Measurements from ENCODE around the gene BRPF1. TPM values are rescaled to one million over a fixed set of nuclear protein-coding genes. Genes with fewer than 3 reads are reported as not detected.

BRPF1 gene
- total RNA-seq, 1 experiment from 2014 or later, result 23.6 TPM

DNA sequence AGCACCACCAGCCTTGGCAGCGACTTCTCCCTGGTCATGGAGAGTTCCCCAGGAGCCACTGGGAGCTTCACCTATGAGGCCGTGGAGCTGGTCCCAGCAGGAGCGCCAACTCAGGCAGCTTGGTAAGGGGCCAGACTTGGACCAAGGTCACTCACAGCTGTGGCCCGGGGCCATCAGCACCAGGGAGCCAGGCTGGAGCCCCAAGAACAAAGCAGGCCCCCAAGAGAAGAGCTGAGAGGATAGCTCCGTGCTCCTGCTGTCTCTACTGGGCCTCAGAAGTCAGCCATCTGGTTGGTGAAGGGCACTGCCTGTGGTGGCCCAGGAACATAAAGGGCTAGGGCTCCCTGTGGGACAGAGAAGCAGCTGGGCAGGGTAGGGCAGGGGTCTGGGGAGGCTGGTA is 42.6 kb upstream of the BRPF1 start:
- DNase-seq (ENCODE audit: low read depth, low spot score), result no peak
- peaks cover 10 to 16% of the 10 kb centered on the region in 2 experiments; a peak in 2 of 4 replicates for H3K36me3 ChIP-seq (ENCODE audit: control insufficient read depth in 1 of 2, insufficient read depth in 2 of 2, low read length in 2 of 2)
- no peak overlapping the region for H3K9ac ChIP-seq (ENCODE audit: low read length)
- H3K9me2 ChIP-seq (ENCODE audit: insufficient read depth), result no peaks in the 10 kb centered on the region
- no peaks in the 10 kb centered on the region for H3K79me2 ChIP-seq (ENCODE audit: insufficient read depth, low read length)
- RAD21 ChIA-PET (ENCODE audit: low non-redundant PET in 1 of 2, low total read pairs in 2 of 2, uncharacterized antibody in 2 of 2, unreplicated experiment in 2 of 2), result no interaction called here
- H3K9me3 ChIP-seq (ENCODE audit: control insufficient read depth in 1 of 2, insufficient read depth in 1 of 2, low read depth in 1 of 2, low read length in 2 of 2), result no peaks in the 10 kb centered on the region
- TF ChIP-seq, protein P1, sequence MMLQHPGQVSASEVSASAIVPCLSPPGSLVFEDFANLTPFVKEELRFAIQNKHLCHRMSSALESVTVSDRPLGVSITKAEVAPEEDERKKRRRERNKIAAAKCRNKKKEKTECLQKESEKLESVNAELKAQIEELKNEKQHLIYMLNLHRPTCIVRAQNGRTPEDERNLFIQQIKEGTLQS (IDR thresholded peaks at IDR 0.05), result no peak
- TF ChIP-seq EGR1 (IDR thresholded peaks at IDR 0.05; ENCODE audit: low read depth) (no peak), ZNF274 (IDR thresholded peaks at IDR 0.05; ENCODE audit: low read depth, low read length) (no peak), SIN3A (IDR thresholded peaks at IDR 0.05; ENCODE audit: low read depth) (no peak), ZFX (IDR thresholded peaks at IDR 0.05) (no peak), POLR2A (IDR thresholded peaks at IDR 0.05; ENCODE audit: borderline replicate concordance, extremely low read depth, insufficient read depth, insufficient read length) (no peak), POLR2AphosphoS5 (IDR thresholded peaks at IDR 0.05; ENCODE audit: low read depth, low read length) (no peak), RAD21 (IDR thresholded peaks at IDR 0.05; ENCODE audit: low read depth) (no peak), CBX3 (IDR thresholded peaks at IDR 0.05; ENCODE audit: low read depth) (no peak), SP1 (IDR thresholded peaks at IDR 0.05; ENCODE audit: low read depth) (no peak)
- TF ChIP-seq, protein P2, sequence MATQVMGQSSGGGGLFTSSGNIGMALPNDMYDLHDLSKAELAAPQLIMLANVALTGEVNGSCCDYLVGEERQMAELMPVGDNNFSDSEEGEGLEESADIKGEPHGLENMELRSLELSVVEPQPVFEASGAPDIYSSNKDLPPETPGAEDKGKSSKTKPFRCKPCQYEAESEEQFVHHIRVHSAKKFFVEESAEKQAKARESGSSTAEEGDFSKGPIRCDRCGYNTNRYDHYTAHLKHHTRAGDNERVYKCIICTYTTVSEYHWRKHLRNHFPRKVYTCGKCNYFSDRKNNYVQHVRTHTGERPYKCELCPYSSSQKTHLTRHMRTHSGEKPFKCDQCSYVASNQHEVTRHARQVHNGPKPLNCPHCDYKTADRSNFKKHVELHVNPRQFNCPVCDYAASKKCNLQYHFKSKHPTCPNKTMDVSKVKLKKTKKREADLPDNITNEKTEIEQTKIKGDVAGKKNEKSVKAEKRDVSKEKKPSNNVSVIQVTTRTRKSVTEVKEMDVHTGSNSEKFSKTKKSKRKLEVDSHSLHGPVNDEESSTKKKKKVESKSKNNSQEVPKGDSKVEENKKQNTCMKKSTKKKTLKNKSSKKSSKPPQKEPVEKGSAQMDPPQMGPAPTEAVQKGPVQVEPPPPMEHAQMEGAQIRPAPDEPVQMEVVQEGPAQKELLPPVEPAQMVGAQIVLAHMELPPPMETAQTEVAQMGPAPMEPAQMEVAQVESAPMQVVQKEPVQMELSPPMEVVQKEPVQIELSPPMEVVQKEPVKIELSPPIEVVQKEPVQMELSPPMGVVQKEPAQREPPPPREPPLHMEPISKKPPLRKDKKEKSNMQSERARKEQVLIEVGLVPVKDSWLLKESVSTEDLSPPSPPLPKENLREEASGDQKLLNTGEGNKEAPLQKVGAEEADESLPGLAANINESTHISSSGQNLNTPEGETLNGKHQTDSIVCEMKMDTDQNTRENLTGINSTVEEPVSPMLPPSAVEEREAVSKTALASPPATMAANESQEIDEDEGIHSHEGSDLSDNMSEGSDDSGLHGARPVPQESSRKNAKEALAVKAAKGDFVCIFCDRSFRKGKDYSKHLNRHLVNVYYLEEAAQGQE (IDR thresholded peaks at IDR 0.05; ENCODE audit: low read depth), result no peak
- CTCF ChIA-PET, result no interaction called here
- POLR2A ChIA-PET, result no interaction called here
- H3K4me3 ChIP-seq (replicated peaks in 1 of 2; ENCODE audit: low read depth in 1 of 2, low read length in 2 of 2), result no peak overlapping the region
- H2AFZ ChIP-seq (ENCODE audit: low read depth, low read length, poor library complexity, severe bottlenecking), result no peak overlapping the region
- H4K20me1 ChIP-seq (ENCODE audit: insufficient read depth), result no peaks in the 10 kb centered on the region
- H3K27ac ChIP-seq (ENCODE audit: low read depth, low read length), result no peak overlapping the region
- intact Hi-C loops (cut with micrococcal nuclease), result no loop called here
- H3K27me3 ChIP-seq (ENCODE audit: insufficient read depth, low read length), result no peaks in the 10 kb centered on the region
- no peaks in the 10 kb centered on the region for H3K4me1 ChIP-seq (ENCODE audit: control insufficient read depth in 1 of 2, insufficient read depth in 2 of 2, low read length in 2 of 2)
- no peak overlapping the region for H3K4me2 ChIP-seq (ENCODE audit: low read length)
- BruUV-seq (replicated peaks), result no TSS peak
- no peak for ATAC-seq
